GM23338 (cell line): ENCODE data around the gene CKAP2.

Experiments
- CREB1 ChIP-seq: fragments of 250-450 bp; sonication (Bioruptor Pico); IDR thresholded peaks from 2 replicates; pipeline ENCODE4 v1.5.0; 2020; ENCODE audit warnings: low read depth, mild to moderate bottlenecking, moderate library complexity
- EZH2 ChIP-seq: fragments of 200-600 bp; sonication (generic); IDR thresholded peaks from one replicate; pipeline ENCODE4 v1.8.0; 2017; ENCODE audit warnings: antibody characterized with exemption, mild to moderate bottlenecking, low read depth; ENCODE audit not compliant: unreplicated experiment
- EZH2phosphoT487 ChIP-seq: fragments of 200-600 bp; sonication (generic); IDR thresholded peaks from one replicate; pipeline ENCODE4 v1.8.1; 2018; ENCODE audit warnings: antibody characterized with exemption; ENCODE audit not compliant: unreplicated experiment
- JUNB ChIP-seq: IDR thresholded peaks from one replicate; pipeline ENCODE4 v1.6.1; 2016; ENCODE audit warnings: antibody characterized with exemption; ENCODE audit not compliant: unreplicated experiment
- NANOG ChIP-seq: IDR thresholded peaks from 2 replicates; pipeline ENCODE4 v1.6.1; 2016; ENCODE audit warnings: antibody characterized with exemption, borderline replicate concordance
- POLR2AphosphoS5 ChIP-seq: IDR thresholded peaks from 2 replicates; pipeline ENCODE4 v1.6.1; 2016; ENCODE audit warnings: antibody characterized with exemption, low read depth
- STAT1 ChIP-seq: IDR thresholded peaks from one replicate; pipeline ENCODE4 v1.6.1; 2016; ENCODE audit warnings: antibody characterized with exemption; ENCODE audit not compliant: unreplicated experiment
- ZNF114 ChIP-seq: fragments of 250-450 bp; sonication (Bioruptor Pico); IDR thresholded peaks from 2 replicates; pipeline ENCODE4 v1.5.0; 2020; ENCODE audit warnings: mild to moderate bottlenecking, moderate library complexity
- ZNF331 ChIP-seq: fragments of 250-450 bp; sonication (Bioruptor Pico); IDR thresholded peaks from 2 replicates; pipeline ENCODE4 v1.5.0; 2020; ENCODE audit warnings: low read depth, mild to moderate bottlenecking, moderate library complexity
- TF ChIP-seq, protein P1 (sequence below), 2 experiments: fragments of 200-600 bp in 1 of 2; sonication (generic) in 1 of 2; conservative IDR thresholded peaks; 2 replicates each; pipeline versions ENCODE4 v1.5.1 to v1.6.1; 2016 to 2017; ENCODE audit warnings: antibody characterized with exemption in 2 of 2, low read depth in 2 of 2, mild to moderate bottlenecking in 2 of 2, moderate library complexity in 1 of 2
- TF ChIP-seq, protein P2 (sequence below): IDR thresholded peaks from one replicate; pipeline ENCODE4 v1.6.1; 2018; ENCODE audit warnings: antibody characterized with exemption; ENCODE audit not compliant: unreplicated experiment
- TF ChIP-seq, protein P3 (sequence below): IDR thresholded peaks from 2 replicates; pipeline ENCODE4 v1.6.1; 2016; ENCODE audit warnings: antibody characterized with exemption

DNA sequence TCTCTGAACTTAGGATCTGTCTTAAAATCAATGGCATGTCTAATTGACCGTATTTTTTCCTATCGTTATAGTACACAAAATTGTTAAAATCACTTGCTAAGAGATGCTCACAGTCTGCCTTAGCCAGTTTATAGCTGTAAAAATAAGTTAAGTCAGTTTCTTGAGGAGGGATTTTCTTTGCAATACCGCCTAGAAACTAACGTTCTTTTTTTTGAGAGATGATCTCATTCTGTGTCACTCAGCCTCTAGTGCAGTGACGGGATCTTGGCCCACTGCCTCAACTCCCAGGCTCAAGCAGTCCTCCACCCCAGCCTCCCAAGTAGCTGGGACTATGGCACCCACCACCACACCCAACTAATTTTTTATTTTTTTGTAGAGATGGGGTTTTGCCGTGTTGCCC lies 4.4 kb downstream of the CKAP2 start:
- TF ChIP-seq, protein P1, sequence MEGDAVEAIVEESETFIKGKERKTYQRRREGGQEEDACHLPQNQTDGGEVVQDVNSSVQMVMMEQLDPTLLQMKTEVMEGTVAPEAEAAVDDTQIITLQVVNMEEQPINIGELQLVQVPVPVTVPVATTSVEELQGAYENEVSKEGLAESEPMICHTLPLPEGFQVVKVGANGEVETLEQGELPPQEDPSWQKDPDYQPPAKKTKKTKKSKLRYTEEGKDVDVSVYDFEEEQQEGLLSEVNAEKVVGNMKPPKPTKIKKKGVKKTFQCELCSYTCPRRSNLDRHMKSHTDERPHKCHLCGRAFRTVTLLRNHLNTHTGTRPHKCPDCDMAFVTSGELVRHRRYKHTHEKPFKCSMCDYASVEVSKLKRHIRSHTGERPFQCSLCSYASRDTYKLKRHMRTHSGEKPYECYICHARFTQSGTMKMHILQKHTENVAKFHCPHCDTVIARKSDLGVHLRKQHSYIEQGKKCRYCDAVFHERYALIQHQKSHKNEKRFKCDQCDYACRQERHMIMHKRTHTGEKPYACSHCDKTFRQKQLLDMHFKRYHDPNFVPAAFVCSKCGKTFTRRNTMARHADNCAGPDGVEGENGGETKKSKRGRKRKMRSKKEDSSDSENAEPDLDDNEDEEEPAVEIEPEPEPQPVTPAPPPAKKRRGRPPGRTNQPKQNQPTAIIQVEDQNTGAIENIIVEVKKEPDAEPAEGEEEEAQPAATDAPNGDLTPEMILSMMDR (conservative IDR thresholded peaks at IDR 0.05; ENCODE audit: low read depth in 2 of 2): no peak
- no peak for TF ChIP-seq EZH2
- TF ChIP-seq JUNB: no peak
- TF ChIP-seq ZNF114: no peak
- TF ChIP-seq, protein P2, sequence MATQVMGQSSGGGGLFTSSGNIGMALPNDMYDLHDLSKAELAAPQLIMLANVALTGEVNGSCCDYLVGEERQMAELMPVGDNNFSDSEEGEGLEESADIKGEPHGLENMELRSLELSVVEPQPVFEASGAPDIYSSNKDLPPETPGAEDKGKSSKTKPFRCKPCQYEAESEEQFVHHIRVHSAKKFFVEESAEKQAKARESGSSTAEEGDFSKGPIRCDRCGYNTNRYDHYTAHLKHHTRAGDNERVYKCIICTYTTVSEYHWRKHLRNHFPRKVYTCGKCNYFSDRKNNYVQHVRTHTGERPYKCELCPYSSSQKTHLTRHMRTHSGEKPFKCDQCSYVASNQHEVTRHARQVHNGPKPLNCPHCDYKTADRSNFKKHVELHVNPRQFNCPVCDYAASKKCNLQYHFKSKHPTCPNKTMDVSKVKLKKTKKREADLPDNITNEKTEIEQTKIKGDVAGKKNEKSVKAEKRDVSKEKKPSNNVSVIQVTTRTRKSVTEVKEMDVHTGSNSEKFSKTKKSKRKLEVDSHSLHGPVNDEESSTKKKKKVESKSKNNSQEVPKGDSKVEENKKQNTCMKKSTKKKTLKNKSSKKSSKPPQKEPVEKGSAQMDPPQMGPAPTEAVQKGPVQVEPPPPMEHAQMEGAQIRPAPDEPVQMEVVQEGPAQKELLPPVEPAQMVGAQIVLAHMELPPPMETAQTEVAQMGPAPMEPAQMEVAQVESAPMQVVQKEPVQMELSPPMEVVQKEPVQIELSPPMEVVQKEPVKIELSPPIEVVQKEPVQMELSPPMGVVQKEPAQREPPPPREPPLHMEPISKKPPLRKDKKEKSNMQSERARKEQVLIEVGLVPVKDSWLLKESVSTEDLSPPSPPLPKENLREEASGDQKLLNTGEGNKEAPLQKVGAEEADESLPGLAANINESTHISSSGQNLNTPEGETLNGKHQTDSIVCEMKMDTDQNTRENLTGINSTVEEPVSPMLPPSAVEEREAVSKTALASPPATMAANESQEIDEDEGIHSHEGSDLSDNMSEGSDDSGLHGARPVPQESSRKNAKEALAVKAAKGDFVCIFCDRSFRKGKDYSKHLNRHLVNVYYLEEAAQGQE: no peak
- TF ChIP-seq POLR2AphosphoS5: no peak
- TF ChIP-seq EZH2phosphoT487: no peak
- TF ChIP-seq ZNF331: no peak
- TF ChIP-seq, protein P3, sequence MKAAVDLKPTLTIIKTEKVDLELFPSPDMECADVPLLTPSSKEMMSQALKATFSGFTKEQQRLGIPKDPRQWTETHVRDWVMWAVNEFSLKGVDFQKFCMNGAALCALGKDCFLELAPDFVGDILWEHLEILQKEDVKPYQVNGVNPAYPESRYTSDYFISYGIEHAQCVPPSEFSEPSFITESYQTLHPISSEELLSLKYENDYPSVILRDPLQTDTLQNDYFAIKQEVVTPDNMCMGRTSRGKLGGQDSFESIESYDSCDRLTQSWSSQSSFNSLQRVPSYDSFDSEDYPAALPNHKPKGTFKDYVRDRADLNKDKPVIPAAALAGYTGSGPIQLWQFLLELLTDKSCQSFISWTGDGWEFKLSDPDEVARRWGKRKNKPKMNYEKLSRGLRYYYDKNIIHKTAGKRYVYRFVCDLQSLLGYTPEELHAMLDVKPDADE: no peak
- TF ChIP-seq CREB1 (CRISPR knock-in tag): no peak
- TF ChIP-seq STAT1: no peak
- no peak for TF ChIP-seq NANOG
